GM19455 (cell line): ENCODE data around the gene FAM170B.

Experiments used
- ATAC-seq: cut with Tn5 transposase; IDR thresholded peaks from one replicate; pipeline ENCODE4 v1.9.1; 2021; ENCODE audit not compliant: unreplicated experiment

FAM170B gene

DNA sequence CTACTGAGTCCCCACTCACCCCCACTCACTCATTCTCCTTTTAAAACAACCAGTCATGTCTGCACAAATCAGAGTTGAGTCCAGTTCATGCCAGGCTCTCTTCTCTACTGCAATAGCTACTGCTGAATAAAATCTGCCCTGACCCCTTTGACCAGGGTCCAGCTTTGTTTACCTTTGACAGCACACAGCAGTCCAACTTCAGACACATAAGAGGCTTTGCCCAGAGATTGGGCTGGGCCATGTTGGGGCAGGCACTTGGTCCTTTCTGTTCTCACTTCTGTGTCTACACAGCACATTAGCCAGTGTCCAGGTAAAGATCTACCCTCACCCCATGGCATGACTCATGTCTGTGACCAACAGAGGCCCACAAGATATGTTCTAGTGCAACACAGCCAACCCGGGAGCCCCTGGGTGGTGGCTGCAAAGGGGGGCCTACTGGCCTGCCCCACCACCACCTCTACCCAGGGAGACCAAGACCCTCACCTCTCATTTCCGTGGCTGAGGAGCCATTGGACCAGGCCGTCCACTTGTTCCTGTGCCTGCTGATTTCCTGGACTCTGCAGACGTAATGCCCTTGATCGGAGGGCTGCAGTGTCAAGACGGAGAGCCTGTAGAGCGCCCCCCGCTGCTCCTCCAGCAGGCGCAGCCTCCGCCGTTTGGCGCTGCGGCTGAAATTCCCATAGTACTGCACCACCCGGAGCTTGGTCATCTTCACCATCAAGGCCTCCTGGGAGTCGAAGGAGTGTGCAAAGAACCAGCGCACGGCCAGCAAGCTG lies 26.5 kb downstream of the FAM170B start:
- ATAC-seq = no peak

DNA sequence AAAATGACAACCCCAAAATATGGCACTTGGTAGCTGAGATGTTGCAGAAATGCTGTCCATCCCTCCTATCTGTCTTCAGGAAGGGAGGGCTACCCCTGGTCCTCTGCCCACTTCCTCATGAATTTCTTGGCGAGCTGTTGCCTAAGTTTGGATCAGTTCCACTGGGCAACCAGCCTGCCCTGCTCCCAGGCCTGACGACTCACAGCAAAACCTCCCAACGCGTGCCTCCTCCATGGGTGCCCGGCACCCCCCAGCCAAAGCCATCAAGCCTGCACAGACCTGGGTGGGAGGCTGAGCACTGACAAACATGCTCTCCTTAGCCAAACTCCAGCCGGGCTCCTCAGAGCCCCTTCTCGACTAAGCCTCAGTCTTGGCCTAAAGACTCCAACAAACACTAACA lies 27.4 kb downstream of the FAM170B start:
- no peak for ATAC-seq

DNA sequence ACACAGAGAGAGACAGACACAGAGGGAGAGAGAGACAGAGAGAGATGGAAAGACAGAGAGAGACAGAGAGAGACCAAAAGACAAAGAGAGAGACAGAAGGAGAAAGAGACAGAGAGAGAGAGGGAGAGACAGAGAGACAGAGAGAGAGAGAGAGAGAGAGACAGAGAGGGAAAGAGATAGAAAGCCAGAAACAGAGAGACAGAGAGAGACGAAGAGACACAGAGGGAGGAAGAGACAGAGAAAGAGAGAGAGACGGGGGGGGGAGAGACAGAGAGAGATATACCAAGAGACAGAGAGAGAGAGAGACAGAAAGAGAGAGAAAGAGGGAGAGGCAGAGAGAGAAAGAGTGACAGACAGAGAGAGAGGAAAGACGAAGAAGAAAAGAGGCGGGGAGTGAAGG lies 28.7 kb downstream of the FAM170B start:
- ATAC-seq = no peak

DNA sequence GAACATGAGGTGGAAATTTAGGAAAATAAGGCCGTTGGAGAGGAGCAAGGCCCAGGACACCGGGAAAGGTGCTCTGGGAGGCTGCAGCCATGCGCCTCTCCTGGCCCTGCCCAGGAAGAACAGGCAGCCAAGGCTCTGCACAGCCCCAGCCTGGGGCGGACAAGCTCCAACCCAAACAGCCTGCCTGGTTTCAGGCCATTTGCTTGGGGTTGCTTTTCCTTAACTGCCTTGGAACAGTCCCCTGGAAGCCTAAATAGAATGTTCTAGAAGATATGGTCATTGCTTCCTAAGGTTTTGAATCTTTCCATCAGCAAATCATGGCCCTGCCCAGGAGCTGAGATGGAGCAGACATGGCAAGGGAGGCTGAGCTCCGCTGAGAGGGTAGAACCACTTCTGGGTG lies 29.5 kb downstream of the FAM170B start:
- no peak for ATAC-seq

DNA sequence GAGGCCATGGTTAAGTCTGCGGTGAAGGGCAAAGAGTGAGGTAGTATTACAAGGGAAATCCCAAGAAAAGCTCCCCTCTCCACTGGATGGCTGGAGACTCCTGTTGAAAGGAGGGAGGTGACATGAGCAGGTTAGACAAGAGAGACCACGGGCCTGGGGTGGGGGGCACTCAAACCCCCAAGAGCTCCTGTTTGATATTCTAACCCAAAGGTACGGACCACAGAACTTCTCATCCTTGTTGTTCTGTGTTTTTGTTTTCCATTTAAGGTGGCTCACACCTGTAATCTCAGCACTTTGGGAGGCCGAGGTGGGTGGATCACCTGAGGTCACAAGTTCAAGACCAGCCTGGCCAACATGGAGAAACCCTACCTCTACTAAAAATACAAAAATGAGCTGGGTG lies 30.1 kb downstream of the FAM170B start:
- ATAC-seq = no peak

DNA sequence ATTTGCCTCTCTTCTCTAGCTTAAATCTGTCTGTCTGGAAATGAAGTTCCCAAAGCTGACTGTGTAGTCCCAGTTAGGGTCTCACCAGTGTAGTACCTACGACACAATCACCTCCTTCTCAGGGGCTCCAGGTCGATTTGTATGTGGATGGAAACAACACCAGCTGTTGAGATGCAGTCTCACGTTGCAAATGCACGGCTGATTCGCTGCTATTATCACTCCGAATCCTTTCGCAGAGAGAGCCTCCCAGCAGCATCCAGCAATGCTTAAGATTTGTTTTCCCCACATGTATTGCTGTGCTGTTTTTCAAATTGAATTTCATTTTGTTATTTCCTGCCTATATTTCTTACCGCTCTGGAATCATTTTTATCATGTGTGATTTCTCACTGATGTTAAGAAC lies 34.8 kb downstream of the FAM170B start:
- no peak for ATAC-seq

DNA sequence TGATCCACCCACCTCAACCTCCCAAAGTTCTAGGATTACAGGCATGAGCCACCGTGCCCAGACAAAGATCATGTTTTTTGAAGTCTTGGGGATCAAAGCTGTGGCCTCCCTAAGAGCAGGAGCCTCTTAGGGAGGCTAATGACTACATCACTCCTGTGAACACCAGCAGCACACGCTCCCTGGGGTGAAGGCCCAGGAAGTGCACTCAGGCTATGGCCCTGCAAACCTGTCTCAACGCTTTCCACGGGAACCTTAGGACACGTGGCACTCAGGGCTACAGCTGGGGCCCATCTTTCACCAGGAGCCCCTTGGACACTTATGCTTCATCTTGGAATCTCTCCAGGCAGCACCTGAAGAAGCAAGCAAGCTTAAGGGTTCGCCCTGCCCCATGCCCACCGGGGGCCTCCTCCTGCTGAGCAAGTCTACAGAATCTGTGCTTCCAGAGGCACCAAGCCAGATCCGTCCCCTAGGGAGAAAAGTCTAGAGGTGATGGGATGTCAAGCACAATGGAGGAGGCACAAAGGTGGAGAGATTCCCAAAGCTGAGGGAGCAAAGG lies 36.9 kb downstream of the FAM170B start:
- ATAC-seq = no peak

DNA sequence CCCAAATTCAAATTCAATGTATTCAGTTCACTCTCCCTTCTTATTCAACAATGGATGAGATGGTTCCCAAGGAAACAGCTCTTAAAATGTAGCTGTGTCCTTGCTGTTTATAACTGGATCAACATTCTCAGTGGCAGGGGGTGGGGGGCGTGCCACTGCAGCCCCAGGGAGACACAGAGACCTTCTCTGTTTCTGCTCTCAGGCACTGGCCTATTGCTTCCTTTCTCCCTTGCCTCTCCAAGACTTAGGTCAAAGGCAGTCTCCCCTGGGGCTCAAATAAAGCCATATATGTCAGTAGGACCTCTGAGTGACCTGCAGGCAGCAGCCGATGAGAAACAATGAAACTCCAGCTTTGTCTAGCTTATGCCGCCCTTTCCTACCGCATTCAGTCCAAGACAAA lies 39.2 kb downstream of the FAM170B start:
- ATAC-seq = no peak

DNA sequence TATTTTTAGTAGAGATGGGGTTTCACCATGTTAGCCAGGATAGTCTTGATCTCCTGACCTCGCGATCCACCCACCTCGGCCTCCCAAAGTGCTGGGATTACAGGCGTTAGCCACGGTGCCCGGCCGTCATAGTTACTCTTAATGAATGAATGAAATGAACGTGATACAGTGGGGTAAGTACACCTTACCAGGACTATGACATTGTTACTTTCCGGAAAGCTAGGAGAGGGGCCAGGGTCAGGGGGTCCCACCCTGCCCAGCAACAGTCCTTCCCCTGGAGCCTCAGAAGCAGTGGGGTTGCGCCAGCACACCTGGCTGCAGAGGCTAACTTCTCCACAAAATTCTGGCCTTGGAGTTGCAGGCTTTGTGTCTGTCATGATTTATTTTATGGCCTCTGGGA lies 39.9 kb downstream of the FAM170B start:
- no peak for ATAC-seq

DNA sequence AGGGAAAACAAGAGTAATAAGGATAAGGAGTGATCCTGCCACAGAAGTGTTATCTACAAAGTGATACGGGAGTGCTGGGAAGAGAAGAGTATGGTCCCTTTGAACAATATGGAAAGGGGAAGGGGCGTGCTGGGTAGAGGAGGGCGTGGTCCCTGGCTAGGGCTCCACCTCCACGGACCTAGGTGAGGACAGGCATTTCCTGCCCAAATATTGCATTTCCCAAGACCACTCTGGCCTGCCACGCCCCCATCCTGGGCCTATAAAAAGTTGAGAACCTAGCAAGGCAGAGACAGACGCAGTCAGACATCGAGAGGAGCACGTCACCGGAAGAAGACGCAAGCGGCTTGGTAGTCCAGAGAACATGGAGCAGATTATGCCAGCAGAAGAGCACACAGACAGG lies 41.3 kb downstream of the FAM170B start:
- no peak for ATAC-seq

DNA sequence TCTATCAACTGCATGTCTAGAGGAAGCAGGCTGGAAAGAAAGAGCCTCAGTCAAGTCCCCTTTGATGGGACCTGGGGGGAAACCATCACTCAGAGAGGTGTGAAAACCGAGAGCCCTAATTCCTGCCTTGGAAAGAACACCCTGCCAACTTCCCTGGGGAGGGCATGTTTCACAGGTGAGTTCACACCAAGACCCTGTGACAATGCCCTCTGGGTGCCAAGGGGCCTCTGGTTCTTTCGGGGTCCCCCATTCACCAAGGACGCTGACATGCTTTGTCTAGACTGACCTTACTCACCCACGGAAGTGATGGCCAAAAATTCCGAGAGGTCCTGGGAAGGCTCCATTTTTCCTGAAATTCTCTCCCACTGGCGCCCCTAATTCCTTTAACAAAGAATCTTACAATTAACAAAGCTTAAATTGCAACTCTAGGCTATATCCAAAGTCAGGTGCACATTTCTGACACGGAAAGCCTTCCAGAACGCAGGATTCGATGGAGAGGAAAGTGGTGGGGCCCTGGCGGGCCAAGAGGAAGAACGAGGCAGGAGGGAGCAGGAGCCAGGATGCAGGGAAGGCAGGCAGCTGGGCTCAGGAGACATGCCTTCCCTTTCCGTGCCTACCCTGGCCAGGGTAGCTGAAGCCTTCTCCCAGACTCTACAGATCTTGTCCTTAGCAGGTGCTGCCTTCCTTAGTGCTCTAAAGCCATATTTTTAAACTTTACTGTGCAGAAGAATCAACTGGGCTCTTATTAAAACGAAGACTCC lies 42.2 kb downstream of the FAM170B start:
- no peak for ATAC-seq

DNA sequence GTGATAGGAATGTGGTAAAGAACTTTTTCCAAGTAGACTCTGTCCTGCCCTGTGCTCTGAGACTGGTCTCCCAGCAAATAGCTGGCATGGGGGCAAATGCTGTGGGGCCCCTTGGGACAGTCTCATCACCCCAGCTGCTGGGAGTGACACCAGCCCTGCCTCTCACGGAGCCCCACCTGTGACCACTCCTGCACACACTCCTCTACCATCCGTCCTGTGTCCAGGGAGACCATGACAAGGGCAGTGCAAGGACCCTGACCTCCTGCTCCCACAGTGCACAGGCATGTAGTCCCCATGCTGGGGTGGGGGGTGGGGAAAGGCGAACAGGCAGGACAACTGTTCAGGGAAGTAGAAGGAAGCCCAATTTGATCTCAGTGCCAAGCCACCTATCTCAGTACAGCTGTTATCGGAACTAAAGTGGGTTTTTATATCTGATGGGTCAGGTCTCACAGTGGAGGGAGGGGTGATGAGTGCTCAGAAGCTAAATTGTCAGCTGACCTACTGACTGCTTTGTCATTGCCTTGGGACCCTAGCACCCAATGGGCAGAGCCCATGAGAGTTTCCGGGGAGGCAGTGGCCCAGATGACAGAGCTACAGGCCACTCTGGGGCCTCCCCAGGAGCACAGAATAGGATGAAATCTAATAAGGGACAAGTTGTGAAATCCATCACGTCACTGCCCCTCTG lies 43.0 kb downstream of the FAM170B start:
- no peak for ATAC-seq

DNA sequence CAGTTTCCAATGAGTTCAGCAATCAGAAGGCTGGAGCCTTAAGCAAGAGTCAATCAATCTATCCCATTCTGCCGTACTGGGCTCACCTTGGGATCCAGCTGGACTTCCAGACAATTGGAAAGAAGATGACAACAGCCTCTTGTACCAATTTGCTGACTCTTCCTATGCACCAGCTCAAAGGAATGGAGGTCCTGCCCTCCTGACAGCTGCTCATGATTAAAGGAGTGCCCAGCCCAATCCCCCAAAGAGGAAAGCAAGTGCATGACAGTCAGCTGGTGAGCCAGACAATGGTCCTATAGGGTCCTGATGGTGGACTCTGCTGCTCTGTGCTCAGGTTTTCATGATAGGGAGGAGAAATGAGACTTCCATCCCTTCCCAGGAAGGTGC lies 43.6 kb downstream of the FAM170B start:
- no peak for ATAC-seq

DNA sequence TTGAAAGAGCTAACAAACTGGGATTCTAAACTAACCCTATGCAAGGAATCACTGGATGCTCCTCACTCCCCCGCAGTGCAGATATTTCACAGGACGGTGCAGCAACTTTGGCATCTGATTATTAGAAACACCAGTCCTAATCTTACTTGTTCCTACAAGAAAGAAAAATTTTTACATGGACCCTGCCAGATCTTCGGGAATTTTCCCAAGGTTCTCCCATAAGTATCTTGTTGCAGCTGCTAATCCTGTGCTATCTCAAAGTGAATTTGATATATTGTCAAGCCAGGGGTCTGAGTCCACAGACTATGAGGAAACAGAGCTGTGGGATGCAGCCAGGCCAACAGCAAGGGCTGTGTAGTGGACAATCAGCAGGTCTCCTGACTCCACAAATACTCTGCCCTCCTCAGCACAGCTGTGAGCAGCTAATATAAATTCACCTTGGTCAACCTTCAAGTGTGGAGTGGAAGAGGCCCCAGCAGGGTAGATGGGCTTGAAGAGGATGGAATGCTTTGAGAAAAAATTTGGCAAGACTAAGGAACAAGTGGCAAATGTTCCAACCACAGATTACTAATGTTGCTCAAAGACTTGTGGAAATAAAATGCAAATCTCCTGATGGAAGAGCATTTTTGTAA lies 44.1 kb downstream of the FAM170B start:
- no peak for ATAC-seq

DNA sequence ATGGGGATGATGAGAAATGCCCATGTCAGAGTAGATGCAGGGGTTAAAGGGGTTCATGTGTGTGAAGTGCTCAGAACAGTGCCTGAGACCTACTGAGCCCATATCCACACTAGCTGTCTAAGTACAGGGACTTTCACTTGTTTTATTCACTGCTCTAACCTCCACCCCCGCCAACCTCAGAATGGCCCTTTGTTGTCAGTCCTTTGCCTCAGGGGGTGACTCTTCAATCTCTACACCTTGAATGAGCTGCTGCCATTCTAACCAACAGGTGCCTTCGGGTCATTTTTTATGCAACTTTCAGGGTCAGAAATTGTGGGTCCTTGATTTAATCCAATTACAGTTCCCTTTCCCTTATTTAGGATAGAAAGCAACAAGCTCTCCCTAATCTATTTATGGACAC lies 44.7 kb downstream of the FAM170B start:
- no peak for ATAC-seq

DNA sequence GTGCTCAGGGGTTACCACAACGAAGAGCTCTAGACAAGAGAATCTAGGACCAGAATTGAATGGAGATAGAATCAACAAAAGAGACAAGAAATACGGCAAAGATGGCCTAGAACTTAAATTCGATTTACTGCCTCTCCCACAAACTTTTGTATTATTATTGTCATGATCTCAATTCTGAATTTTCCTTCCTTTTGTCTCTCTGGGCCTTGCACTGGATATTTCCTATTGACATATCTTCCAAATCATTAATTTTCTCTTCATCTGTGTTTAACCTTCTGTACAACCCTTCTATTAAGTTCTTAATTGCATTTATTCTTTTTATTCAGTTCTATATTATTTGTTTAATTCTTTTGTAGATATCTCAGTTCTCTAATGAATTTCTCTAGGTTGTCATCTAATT lies 46.9 kb downstream of the FAM170B start:
- no peak for ATAC-seq

DNA sequence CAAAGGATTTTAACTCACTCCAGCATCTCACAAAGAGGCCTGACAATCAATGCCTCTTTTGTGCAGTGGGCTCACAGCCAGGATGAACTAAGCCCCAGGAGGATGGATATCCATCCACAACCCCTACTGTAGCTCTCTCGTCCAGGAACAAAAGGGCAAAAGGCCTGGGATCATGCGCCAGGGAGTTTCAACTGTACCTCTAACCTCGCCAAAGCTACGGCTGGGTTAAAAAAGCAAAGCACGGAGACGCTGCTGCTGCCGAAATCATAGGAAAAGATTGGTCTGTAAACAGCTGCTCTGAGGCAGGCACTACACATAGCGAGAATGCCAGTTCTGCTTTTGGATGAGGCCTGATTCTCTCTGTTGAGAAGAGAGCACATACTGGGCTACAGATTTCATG lies 50.6 kb downstream of the FAM170B start:
- no peak for ATAC-seq

DNA sequence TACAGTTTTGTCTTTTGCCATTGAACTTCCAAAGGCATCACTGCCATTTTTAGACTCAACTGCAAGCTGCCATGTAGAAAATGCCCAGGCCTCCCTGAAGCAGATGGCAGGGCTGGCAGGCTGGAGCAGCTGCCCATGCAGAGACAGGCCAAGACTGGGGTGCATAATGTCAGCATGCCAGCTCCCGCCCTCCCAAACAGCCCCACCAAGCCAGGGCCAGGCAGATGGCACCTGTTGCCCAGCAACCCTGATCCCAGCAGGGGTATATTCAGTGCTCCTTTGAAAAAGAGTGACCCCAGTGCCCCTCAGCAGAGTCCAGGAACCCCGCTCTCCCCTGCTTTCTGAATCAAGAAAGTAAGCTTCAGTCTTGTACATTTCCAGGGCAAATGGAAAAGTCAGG lies 51.1 kb downstream of the FAM170B start:
- ATAC-seq = no peak

DNA sequence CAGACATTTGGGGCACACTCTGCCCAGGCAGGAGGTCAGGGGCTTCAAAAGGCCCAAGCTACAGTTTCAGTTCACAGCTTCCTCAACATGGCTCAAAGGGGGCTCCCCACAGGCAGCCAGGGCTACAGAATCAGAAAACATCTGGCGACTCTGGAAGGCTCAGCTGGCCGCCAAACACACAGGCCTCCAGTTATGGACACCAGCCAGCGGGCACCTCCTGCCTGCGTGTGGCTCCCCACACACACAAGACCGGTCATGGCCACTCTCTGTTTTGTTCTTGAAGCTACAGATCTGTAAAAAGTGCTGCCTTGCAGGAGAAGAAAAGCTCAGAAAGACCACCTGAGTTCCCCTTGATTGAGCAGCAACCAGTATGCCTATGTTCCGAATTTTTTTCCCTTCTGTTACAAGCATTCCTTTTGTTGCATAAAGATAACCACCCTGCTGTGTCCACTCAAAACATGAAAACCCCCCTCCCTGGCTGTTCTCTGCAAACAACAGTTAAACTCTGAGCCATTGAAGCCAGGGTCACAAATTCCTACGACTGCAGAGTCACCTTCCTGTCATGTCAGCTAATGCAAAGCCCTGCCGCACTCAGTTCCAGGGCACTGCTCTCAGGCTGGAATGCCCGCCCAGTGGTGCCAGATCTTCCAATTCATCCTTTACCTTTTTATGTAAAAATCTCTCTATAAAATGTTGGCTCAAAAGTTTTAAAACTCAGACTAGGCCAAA lies 52.1 kb downstream of the FAM170B start:
- ATAC-seq = no peak
